Astrocyte of the spinal cord (primary cell): Measurements from ENCODE around the gene MEGF8.

Source experiments
- DNase-seq: peaks from one replicate; pipeline ENCODE4 v3.0.0; 2011; ENCODE audit warnings: low read depth, low spot score
- H3K4me3 ChIP-seq: 2 replicates; pipeline ENCODE4 v1.5.1; 2011; ENCODE audit warnings: low read depth, mild to moderate bottlenecking, low read length, moderate library complexity
- CTCF ChIP-seq: IDR thresholded peaks from 2 replicates; pipeline ENCODE4 v1.5.1; 2012; ENCODE audit warnings: low read depth, mild to moderate bottlenecking, low read length, inconsistent platforms
- in situ Hi-C: cut with HindIII; loops from 2 replicates; pipeline ENCODE4 v1.10.0; 2017; ENCODE audit warnings: low sequenced_read_pairs

Gene MEGF8

DNA sequence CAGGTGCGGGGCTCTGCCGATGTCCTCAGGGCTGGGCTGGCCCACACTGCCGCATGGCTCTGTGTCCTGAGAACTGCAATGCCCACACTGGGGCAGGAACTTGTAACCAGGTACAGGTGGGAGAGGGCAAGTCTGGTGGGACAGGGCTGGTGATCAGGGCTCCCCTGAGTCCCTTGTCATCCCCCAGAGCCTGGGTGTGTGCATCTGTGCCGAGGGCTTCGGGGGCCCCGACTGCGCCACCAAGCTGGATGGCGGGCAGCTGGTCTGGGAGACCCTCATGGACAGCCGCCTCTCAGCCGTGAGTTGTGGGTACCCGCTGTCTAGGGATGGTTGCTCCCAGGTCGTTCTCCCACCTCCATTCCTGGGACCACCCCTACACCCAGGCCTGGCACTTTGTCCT is 30.5 kb downstream of the MEGF8 start:
- no peak overlapping the region for H3K4me3 ChIP-seq
- TF ChIP-seq CTCF = no peak
- DNase-seq = no peak
- in situ Hi-C loops = no loop called here

DNA sequence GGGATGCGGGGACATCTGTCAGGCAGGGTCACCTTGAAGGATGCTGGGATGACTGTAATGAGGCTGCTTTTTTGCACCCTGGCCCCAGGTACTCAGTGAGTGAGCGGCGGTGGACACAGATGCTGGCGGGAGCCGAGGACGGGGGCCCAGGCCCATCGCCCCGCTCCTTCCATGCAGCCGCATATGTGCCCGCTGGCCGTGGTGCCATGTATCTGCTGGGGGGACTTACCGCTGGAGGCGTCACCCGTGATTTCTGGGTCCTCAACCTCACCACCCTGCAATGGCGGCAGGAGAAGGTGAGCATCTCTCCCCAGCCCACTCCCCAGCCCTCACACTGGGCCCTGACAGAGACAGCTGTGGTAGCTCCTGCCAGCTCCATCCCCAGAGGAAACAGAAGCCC is 31.3 kb downstream of the MEGF8 start:
- TF ChIP-seq CTCF = no peak
- in situ Hi-C loops = no loop called here
- no peak overlapping the region for H3K4me3 ChIP-seq
- no peak for DNase-seq

GRCh38 chr19:42357290-42357689 is 31.9 kb downstream of the MEGF8 start:
- no peak overlapping the region for H3K4me3 ChIP-seq
- DNase-seq = no peak
- TF ChIP-seq CTCF = no peak
- in situ Hi-C loops = no loop called here

- DNase-seq = no peak
- TF ChIP-seq CTCF = no peak
- in situ Hi-C loops = no loop called here
- no peak overlapping the region for H3K4me3 ChIP-seq
Measured at GRCh38 chr19:42360787-42361544, 35.5 kb downstream of the MEGF8 start.

GRCh38 chr19:42361545-42361910 is 36.1 kb downstream of the MEGF8 start:
- in situ Hi-C loops = no loop called here
- H3K4me3 ChIP-seq = no peak overlapping the region
- no peak for TF ChIP-seq CTCF
- DNase-seq = no peak

DNA sequence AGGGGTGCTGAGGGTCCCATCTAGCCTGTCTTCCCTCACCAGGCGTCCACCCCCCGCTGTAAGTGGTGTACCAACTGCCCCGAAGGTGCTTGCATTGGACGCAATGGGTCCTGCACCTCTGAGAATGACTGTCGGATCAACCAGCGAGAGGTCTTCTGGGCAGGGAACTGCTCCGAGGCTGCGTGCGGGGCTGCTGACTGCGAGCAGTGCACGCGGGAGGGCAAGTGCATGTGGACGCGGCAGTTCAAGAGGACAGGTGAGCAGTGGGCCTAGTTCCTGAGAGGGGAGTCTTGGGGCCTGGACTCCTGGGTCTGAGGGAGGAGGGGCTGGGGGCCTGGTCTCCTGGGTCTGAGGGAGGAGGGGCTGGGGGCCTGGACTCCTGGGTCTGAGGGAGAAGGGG is 36.9 kb downstream of the MEGF8 start:
- in situ Hi-C loops = no loop called here
- DNase-seq = no peak
- no peak for TF ChIP-seq CTCF
- H3K4me3 ChIP-seq = no peak overlapping the region
